HG03439 (cell line): ENCODE measurements around the gene SPTBN4.
"Not testable (repeated sequence)": the region's sequence is repeated elsewhere in the genome, so short reads cannot be mapped to it uniquely, and the experiment has no call there.

Experiments
- ATAC-seq: cut with Tn5 transposase; IDR thresholded peaks from one replicate; pipeline ENCODE4 v1.9.1; 2021; ENCODE audit warnings: mild to moderate bottlenecking, moderate library complexity; ENCODE audit not compliant: unreplicated experiment

The SPTBN4 gene

DNA sequence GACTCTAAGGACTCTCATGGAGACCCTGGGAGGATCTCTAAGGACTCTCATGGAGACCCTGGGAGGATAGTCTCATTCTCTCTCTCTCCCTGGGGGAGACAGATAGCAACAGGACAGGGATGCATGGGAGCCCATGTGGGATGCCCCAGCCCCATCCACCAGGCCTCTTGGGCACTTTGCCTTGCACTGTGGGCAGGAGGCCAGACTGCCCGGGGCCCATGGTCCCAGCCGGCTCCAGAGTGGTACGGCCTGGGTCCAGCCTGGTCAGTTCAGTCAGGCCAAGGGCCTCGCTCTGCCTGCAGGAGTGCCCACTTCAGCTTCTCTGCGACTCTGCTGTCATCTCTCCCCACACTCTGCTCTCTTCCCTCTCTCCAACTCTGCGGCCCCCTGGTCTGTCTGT lies 61.3 kb downstream of the SPTBN4 start:
- ATAC-seq: no peak

DNA sequence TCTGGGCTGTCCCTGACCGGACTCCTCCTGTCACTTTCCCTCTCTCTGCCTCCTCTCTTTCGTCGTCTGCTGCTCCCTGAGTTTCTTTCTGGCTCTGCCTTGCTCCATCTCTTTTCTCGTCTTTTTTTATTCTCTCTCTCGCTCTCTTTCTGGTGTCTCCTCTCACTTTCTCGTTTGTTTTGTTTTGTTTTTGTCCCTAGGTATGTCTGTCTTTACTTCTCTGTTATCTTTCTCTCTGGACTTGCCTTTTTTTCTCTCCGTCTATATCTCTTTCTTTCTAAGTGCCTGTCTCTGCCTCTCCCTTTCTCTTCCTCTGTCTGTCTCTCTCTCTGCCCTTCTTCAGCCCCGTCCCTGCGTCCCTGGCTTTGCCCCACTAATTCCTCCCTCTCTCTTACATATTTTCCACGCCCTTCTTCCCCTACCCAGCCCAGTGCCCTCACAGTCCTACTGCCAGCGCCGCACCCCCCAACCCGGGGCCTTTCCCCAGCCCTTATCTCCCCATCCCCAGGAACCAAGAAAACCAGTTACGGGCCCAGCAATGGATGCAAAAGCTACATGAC lies 61.8 kb downstream of the SPTBN4 start:
- ATAC-seq: no peak

DNA sequence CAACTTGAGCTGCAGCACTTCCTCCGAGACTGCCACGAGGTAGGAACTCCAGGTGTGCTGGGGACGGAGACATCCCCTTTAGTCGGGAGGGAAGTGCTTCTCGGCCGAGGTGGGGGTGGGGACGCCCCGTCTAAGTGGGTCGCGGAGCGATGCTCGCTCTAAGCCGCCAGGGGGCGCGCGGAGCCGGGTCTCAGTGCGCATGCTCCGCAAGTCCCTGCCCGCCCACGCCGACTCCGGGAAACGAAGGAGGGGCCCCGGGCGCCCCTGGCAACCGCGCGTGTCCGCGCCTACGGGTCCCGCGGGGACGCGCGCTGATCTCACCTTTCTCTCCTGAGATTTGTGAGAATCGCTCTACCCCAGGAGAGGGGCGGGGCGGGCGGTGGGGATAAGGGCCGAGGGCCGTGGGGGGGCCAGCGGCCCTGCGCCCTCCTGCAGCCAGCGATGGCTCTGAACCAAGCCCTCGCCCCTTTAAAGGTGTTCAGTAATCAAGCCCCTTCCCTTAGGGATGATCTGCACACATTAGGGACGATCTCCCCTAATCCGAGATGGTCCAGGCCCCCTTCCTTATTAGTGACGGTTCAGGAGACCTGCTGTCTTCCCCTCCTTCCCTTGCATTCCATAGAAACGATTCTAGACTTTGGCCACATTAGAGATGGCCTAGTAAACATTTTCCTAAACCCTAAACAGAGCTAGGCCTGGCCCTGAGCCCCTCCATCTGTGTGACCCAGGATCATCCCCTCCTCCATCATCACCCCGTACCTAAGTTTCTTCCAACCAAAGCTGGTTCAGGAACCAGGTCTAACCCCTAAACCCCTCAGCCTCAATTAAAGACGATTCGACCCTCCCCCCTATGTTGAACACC lies 62.5 kb downstream of the SPTBN4 start:
- ATAC-seq: peak; percentile 47

DNA sequence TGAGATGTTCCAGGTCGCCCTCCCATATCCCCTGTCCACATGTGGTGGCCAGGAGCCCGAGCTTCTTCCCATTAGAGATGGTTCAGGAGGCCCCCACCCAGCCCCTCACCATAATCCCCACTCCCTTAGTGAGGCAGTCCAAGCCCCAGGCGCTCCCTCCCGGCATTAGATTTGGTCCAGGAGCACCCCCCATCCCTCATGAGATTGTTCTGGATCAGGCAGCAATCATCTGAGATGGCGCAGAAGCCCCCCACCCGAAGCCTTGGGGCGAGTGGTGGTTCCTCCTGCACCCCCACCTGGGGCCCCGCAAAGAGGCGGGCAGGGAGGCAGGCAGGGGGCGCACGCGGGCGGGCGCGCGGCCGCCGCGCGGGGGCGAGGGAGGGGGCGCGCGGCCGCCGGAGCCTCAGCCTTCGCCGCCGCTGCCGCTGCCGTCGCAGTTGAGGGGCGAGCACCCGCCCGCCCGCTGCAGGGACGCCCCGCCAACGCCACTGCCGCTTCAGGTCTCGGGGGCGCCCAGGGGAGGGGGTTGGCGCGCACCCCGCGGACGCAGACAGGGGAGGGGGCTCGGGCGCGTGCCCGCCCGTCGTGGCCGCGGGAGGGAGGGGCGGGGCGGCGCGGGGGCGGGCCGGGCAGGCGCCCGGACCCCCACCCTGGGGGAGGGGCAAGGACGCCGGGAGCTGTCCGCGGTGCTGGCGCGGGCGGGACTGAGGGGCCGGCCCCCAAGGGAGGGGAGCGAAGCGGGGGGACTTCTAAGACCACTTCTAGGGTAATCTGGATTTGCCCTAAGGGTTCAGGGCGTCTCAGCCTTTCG lies 63.5 kb downstream of the SPTBN4 start:
- no peak for ATAC-seq

DNA sequence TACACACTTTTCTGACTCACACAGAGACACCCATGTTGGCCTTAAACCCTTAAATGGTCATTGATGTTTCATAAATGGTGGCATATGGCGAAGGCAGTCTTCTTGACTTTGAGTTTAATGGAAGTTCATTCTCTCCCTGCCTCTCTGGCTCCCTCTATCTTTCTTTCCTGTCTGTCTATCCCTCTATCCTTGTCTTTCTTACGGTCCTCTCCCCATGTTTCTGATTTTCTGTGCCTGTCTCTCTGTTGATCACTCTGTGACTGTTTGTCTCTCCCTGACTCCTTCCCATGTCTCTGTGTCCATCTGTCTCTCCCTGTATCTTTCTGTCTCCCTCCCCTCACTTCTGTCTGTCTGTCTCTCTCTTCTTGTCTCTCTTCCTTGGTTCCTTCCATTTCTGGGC lies 66.7 kb downstream of the SPTBN4 start:
- no peak for ATAC-seq

DNA sequence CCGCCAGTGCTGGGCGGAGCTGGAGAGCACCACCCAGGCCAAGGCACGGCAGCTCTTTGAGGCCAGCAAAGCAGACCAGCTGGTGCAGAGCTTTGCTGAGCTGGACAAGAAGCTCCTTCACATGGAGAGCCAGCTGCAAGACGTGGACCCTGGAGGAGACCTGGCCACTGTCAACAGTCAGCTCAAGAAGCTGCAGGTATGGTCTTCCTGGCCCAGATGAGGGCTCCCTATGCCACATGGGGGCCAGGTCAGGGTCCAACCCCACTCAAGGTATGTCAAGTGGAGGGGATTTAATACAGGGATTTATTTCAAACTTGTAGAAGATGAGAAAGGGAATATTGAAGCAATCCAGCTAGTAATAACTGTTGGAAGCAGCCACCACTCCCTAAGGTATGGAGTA lies 67.3 kb downstream of the SPTBN4 start:
- no peak for ATAC-seq

DNA sequence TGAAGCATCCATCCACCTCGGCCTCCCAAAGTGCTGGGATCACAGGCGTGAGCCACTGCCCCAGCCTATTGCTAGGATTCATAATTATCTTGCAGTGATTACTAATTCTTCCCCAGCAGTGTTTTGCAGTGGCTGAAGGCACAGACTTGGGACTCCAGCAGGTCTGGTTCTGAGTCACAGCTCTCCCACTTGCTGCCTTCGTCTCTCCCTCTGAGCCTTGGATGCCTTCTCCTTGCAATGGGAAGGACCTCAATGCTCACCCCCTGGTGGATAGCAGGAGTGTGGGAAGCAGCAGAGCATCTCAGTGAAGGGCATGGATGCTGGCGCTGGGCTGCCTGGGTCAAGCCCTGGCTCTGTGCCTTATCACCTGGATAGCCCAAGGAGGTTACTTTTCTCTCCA lies 72.3 kb downstream of the SPTBN4 start:
- ATAC-seq: no peak

DNA sequence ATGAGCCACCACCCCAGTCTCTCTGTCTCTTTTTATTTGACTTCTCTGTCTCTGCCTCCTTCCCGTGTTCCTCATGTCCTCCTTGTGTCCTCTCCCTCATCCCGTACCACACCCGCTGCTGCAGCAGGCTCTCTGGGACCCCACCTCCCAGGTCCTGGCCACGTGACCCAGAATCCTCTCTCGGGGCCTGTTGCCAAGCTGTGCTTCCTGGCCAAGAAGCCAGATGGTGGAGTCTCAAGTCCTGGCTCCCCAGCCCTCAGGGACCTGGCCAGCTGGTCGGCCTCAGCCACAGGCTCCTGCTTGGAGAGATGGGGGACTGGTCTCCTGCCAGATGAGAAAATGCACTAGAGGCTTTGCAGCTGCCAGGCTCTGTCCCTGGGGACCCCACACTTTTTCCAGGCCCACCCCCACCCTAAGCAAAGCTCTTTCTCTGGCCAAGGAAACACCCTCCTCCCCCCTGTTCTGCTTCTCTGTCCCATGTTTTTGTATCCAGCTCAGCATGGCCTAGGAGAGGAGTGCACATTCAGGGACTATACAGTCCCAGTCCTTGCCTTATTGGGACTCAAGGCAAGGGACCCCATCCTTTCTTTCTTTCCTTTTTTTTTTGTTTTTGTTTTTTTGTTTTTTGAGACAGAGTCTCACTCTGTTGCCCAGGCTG lies 75.5 kb downstream of the SPTBN4 start:
- no peak for ATAC-seq

DNA sequence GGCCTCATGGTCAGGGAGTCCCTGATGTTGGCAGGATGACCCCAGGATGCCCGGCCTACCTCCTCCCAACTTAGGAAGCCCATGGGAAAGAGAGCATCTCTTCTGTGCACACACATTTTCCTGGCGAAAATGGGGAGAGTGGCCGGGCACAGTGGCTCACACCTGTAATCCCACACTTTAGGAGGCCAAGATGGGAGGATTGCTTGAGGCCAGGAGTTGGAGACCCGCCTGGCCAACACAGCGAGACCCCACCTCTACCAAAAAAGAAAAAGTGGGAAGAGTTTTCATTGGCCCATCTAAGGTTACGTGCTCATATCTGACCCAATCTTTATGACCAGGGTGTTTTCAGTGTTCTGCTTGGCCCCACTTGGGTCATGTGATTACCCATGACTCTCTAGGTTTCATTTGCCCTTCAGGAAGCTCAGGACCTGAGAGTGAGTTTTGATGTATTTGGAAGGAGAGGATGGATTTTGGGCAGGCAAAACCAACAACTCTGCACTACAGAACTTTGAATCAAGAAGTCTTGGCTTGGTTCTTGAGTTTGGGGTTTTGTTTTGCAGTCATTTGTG lies 76.3 kb downstream of the SPTBN4 start:
- no peak for ATAC-seq

DNA sequence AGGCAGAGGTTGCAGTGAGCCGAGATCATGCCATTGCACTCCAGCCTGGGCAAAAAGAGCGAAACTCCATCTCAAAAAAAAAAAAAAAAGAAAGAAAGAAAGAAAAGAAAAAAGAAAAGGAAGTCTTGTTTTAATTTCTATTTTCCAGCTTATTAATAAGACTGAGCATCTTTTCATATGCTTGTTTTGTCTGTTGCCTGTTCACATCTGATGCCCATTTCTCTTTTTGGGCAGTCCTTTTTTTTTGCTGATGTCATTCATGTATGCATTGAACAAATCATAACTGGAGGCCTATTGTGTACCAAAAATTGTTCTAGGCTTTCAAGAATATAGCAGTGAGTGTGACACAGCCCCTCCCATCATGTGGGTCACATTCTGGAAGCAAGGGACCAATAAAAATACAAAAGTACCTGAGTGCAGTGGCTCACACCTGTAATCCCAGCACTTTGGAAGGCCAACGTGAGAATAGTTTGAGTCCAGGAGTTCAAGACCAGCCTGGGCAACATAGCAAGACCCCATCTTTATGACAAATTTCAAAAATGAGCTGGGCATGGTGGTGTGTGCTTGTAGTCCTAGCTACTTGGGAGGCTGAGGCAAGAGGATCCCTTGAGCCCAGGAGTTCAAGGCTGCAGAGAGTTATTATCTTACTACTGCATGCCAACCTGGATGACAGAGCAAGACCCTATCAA lies 79.5 kb downstream of the SPTBN4 start:
- ATAC-seq: not testable (repeated sequence)

DNA sequence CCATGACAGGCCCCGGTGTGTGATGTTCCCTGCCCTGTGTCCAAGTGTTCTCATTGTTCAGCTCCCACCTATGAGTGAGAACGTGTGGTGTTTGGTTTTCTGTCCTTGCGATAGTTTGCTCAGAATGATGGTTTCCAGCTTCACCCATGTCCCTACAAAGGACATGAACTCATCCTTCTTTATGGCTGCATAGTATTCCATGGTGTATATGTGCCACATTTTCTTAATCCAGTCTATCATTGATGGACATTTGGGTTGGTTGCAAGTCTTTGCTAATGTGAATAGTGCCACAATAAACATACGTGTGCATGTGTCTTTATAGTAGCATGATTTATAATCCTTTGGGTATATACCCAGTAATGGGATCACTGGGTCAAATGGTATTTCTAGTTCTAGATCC lies 80.4 kb downstream of the SPTBN4 start:
- ATAC-seq: not testable (repeated sequence)

DNA sequence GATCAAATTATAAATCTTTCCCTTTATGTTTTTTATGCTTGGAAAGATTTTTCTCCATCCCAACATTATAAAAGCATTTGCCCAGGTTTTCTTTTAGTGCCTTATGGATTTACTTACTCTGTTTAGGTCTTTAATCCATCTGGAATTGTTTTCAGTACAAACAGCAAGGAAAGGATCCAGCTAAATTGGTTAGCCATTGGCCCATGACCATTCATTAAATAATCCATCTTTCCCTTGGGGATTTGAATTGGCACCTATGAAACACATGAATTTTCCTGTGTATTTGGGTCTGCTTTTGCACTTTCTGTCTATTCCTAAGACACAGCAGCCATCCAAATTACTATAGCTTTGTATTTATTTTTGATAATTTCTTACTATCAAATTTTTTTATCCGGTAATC lies 81.0 kb downstream of the SPTBN4 start:
- ATAC-seq: no peak

DNA sequence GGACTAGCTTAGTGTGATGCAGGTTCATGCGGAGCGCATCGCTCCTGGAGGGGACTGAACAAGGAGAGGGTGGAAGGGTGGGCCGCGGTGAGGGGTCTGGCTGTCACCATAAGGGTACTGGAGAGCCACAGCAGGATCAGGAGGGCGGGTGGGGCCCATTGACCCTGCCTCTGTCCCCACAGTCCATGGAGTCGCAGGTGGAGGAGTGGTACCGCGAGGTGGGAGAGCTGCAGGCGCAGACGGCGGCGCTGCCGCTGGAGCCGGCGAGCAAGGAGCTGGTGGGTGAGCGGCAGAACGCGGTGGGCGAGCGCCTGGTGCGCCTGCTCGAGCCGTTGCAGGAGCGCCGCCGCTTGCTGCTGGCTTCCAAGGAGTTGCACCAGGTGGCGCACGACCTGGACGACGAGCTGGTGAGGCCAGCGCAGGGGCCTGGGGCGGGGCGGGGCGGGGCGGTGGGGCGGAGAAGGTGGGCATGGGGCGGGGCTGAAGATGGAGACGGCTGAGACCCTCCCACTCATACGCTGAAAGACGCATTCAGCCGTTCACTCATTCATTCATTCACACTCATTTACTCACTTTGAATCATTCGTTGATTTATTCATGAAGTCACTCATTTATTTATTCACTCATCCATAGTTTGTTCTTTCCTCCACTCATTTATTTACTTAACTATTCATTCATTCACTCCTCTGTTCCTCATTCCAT lies 82.4 kb downstream of the SPTBN4 start:
- ATAC-seq: no peak

DNA sequence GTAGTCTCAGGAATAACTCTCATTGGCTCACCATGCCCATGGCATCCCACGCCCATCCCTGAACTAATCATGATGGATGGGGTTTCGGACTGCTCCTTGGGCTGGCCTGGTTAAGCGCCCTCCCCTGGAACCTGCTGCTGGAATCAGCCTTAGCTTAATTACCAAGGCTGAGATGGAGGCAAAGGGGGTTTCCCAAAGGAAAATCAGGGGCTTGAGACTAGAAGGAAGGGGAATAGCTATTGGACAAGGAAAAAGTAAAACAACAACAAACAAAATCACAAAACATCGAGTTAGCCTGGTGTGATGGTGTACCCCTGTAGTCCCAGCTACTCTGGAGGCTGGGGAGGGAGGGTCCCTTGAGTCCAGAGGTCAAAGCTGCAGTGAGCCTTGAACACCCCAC lies 84.2 kb downstream of the SPTBN4 start:
- ATAC-seq: no peak

DNA sequence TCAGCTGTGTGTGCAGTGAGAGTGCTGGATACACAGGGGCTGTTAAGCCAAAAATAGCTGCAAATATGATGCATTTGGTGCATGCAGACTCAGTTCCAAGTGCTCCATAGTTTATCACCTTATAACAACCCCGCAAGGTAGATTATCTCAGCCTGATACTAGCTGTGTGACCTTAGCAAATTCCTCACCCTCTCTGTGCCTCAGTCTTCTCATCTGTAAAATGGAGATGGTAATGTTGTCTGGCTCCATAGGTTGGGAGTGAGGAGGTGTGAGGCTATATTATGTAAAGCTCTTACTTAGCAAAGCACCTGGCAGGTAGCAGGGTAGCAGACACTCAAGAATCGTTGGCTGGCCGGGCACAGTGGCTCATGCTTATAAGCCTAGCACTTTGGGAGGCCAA lies 86.0 kb downstream of the SPTBN4 start:
- no peak for ATAC-seq

DNA sequence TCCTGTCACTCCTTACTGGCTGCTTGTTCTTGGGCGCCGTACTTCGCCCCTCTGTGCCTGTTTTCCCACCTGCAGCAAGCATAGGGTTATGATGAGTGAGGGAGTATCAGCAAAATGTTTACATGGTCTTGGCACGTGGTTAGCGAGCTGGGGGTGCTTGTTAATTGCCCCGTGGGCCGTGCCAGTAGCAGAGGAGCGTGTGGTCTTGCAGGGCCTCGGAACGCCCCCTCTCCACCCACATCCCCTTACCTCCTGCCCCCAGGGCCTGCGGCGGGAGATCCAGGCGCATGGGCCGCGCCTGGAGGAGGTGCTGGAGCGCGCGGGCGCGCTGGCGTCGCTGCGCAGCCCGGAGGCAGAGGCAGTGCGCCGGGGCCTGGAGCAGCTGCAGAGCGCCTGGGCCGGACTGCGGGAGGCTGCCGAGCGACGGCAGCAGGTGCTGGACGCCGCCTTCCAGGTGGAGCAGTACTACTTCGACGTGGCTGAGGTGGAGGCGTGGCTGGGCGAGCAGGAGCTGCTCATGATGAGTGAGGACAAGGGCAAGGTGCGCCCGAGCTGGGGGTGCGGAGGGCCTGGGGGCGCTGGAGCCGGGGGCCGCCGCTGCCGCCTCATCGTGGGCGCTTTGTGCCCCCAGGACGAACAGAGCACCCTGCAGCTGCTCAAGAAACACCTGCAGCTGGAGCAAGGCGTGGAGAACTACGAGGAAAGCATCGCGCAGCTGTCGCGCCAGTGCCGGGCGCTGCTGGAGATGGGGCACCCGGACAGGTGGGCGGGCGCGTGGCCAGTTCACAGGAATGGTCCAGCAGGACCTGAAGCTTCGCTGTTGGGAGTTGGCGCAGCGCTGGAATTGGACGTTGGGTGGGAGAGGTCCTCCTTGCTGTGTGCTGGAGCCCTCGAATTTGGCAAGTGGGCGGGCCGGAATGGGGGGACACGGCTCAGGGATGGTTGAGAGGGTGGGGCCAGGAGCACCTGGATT lies 87.4 kb downstream of the SPTBN4 start:
- ATAC-seq: no peak

DNA sequence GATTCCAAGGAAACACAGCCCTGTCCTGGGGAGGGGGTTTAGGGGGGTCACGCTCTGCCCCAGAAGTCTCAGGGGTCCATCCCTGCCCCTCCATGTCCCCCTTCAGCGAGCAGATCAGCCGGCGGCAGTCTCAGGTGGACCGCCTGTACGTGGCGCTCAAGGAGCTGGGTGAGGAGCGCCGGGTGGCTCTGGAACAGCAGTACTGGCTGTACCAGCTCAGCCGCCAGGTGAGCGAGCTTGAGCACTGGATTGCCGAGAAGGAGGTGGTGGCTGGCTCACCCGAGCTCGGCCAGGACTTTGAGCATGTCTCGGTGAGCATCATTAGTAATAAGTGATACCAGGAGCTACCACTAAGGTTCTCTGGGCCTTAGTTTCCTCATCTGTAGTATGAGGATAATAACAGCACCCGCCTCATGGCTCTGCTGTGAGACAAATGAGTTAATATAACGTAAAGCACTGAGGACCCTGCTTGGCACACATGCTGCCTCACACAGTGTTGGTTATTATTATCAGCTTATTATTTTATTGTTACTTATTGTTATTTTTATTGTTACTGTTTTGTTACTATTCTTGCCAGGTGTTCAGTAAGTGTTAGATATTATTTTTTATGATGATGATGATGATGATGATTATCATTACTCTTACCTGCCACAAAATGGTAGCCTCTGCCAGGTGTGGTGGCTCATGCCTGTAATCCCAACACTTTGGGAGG lies 89.3 kb downstream of the SPTBN4 start:
- no peak for ATAC-seq

DNA sequence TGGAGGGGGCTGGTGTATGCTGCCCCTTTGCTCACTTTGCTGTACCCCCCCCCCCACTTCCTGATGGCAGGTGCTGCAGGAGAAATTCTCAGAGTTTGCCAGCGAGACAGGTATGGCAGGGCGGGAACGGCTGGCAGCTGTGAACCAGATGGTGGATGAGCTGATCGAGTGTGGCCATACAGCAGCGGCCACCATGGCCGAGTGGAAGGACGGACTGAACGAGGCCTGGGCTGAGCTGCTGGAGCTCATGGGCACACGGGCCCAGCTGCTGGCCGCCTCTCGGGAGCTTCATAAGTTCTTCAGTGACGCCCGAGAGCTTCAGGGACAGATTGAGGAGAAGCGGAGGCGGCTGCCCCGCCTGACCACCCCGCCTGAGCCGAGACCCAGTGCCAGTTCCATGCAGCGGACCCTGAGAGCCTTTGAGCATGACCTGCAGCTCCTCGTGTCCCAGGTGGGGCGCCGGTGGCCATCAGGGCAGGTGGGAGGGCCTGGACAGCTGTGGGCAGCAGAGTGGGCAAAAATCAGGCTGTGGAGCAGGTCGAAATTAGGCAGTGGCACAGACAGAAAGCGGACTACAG lies 90.2 kb downstream of the SPTBN4 start:
- no peak for ATAC-seq
